ENCODE data around the gene LRRC26. TPM values are rescaled to one million over a fixed set of nuclear protein-coding genes. Genes with fewer than 3 reads are reported as not detected.

LRRC26 gene
- polyA plus RNA-seq, 1 experiment: not detected

DNA sequence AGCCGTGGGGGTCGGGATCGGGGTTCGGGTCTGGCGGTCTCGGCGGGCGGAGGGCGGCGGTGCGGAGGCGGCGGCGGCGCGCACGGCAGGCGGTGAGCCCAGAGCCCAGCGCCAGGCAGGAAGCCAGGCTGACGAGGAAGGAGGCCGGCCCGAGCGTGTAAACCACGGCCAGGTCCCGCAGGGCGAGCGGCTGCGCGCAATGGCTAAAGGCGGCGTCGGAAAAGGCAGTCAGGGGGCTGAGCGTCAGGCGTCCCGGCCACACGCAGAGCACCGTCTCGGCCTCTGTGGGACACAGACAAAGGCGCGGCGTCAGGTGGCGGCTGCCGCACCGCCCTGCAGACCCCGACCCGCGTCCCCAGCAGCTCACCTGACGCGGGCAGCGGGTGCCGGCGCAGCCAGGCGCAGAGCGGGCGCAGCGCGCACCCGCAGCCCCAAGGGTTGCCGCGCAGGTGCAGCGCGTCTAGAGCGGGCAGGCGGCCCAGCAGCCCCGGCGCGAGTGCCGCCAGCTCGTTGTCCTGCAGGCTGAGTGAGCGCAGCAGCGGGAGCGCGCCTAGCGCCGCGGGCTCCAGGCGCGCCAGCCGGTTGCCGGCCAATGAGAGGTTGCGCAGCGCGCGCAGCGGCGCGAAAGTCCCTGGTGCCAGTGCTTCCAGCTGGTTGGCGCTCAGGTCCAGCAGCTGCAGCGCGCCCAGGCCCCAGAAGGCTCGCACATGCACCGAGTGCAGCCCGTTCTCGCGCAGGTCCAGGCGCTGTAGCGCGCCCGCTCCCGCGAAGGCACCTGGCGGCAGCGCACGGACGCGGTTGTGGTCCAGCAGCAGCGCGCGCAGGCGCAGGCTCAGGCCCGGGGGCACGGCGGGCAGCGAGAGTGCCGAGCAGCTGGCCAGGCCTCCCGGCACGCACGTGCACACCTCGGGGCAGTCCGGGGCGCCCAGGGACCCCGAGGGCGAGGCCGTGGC, 671 bp downstream of the LRRC26 start:
- H3K27me3 ChIP-seq (ENCODE audit: control insufficient read depth, insufficient read depth, low read length): peaks cover 28% of the 10 kb centered on the region
- no peak for DNase-seq (ENCODE audit: low read depth)
- no peak overlapping the region for H3K4me3 ChIP-seq (ENCODE audit: low read depth, low read length)
- CTCF ChIA-PET: no interaction called here
- no peaks in the 10 kb centered on the region for H3K36me3 ChIP-seq (ENCODE audit: control insufficient read depth, insufficient read depth, low read length)
- POLR2A ChIA-PET: no interaction called here
- TF ChIP-seq, protein P1, sequence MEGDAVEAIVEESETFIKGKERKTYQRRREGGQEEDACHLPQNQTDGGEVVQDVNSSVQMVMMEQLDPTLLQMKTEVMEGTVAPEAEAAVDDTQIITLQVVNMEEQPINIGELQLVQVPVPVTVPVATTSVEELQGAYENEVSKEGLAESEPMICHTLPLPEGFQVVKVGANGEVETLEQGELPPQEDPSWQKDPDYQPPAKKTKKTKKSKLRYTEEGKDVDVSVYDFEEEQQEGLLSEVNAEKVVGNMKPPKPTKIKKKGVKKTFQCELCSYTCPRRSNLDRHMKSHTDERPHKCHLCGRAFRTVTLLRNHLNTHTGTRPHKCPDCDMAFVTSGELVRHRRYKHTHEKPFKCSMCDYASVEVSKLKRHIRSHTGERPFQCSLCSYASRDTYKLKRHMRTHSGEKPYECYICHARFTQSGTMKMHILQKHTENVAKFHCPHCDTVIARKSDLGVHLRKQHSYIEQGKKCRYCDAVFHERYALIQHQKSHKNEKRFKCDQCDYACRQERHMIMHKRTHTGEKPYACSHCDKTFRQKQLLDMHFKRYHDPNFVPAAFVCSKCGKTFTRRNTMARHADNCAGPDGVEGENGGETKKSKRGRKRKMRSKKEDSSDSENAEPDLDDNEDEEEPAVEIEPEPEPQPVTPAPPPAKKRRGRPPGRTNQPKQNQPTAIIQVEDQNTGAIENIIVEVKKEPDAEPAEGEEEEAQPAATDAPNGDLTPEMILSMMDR (IDR thresholded peaks at IDR 0.05; ENCODE audit: insufficient read depth, low read depth, low read length): no peak

DNA sequence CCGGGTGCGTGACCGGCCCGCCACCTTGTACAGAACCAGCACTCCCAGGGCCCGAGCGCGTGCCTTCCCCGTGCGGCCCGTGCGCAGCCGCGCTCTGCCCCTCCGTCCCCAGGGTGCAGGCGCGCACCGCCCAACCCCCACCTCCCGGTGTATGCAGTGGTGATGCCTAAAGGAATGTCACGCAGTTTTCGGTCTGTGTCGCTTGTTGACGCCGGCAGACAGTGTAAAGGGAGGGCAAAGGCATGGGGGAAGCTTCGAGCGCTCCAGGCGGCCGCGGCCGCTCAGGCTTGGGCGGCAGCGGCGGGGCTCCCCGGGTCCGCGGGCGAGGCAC, 1.3 kb downstream of the LRRC26 start:
- H3K27me3 ChIP-seq (ENCODE audit: control insufficient read depth, insufficient read depth, low read length): peaks cover 29% of the 10 kb centered on the region
- DNase-seq (ENCODE audit: low read depth): no peak
- no peaks in the 10 kb centered on the region for H3K36me3 ChIP-seq (ENCODE audit: control insufficient read depth, insufficient read depth, low read length)
- CTCF ChIA-PET: no interaction called here
- POLR2A ChIA-PET: no interaction called here
- TF ChIP-seq, protein P1 (IDR thresholded peaks at IDR 0.05; ENCODE audit: insufficient read depth, low read depth, low read length): no peak
- H3K4me3 ChIP-seq (ENCODE audit: low read depth, low read length): no peak overlapping the region

DNA sequence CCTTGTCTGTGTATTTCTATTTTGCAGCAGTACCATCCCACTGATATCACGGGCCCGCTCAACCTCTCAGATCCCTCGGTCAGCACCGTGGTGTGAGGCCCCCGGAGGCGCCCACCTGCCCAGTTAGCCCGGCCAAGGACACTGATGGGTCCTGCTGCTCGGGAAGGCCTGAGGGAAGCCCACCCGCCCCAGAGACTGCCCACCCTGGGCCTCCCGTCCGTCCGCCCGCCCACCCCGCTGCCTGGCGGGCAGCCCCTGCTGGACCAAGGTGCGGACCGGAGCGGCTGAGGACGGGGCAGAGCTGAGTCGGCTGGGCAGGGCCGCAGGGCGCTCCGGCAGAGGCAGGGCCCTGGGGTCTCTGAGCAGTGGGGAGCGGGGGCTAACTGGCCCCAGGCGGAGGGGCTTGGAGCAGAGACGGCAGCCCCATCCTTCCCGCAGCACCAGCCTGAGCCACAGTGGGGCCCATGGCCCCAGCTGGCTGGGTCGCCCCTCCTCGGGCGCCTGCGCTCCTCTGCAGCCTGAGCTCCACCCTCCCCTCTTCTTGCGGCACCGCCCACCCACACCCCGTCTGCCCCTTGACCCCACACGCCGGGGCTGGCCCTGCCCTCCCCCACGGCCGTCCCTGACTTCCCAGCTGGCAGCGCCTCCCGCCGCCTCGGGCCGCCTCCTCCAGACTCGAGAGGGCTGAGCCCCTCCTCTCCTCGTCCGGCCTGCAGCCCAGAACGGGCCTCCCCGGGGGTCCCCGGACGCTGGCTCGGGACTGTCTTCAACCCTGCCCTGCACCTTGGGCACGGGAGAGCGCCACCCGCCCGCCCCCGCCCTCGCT, 1.9 kb downstream of the LRRC26 start:
- Histone ChIP-seq H3K27me3 (ENCODE audit: control insufficient read depth, insufficient read depth, low read length) (peaks cover 29% of the 10 kb centered on the region), H3K36me3 (ENCODE audit: control insufficient read depth, insufficient read depth, low read length) (no peaks in the 10 kb centered on the region), H3K4me3 (ENCODE audit: low read depth, low read length) (no peak overlapping the region)
- ChIA-PET POLR2A (interaction anchor here (0.6 kb wide), 1 partner anchor 156 kb away, joined by 3 read pairs; no protein-coding TSS in a partner anchor), CTCF (interaction anchor here (1.1 kb wide), 1 partner anchor 9 kb away, joined by 4 read pairs; no protein-coding TSS in a partner anchor)
- TF ChIP-seq, protein P1 (IDR thresholded peaks at IDR 0.05; ENCODE audit: insufficient read depth, low read depth, low read length): no peak
- DNase-seq (ENCODE audit: low read depth): no peak

DNA sequence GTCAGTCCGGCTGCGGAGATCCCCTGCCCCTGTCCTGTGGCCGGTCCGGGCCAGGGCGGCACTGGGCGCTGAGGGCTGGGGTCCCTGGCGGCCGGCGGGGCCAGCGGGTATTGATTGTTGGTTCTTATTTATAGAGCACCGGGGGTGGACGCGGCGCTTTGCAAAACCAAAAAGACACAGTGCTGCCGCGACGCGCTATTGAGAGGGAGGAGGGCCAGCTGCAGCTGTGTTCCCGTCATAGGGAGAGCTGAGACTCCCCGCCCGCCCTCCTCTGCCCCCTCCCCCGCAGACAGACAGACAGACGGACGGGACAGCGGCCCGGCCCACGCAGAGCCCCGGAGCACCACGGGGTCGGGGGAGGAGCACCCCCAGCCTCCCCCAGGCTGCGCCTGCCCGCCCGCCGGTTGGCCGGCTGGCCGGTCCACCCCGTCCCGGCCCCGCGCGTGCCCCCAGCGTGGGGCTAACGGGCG, 2.5 kb downstream of the LRRC26 start:
- no peaks in the 10 kb centered on the region for H3K36me3 ChIP-seq (ENCODE audit: control insufficient read depth, insufficient read depth, low read length)
- ChIA-PET CTCF (interaction anchor here (1.1 kb wide), 1 partner anchor 9 kb away, joined by 4 read pairs; no protein-coding TSS in a partner anchor), POLR2A (interaction anchor here (0.6 kb wide), 1 partner anchor 9 kb away, joined by 4 read pairs; no protein-coding TSS in a partner anchor)
- no peak overlapping the region for H3K4me3 ChIP-seq (ENCODE audit: low read depth, low read length)
- TF ChIP-seq, protein P1 (IDR thresholded peaks at IDR 0.05; ENCODE audit: insufficient read depth, low read depth, low read length): no peak
- peaks cover 32% of the 10 kb centered on the region for H3K27me3 ChIP-seq (ENCODE audit: control insufficient read depth, insufficient read depth, low read length)
- DNase-seq (ENCODE audit: low read depth): no peak
